Left colon (tissue), 2 donors: ENCODE data around the gene GAS5. TPM values are rescaled to one million over a fixed set of nuclear protein-coding genes. Genes with fewer than 3 reads are reported as not detected.
"Not testable (repeated sequence)": the region's sequence is repeated elsewhere in the genome, so short reads cannot be mapped to it uniquely, and the experiment has no call there.

ENCODE experiments used
- ATAC-seq: fragments of 200-7000 bp; cut with Tn5 transposase; one replicate; pipeline ENCODE4 v1.9.1; 2020; ENCODE audit warnings: mild to moderate bottlenecking, moderate library complexity
- DNase-seq, 2 donors: peaks; one replicate each; pipeline ENCODE4 v3.0.0-alpha.2; 2020
- intact Hi-C, 2 donors: fragments of 100-400 bp; cut with DNase I in 1 of 2; cut with micrococcal nuclease in 1 of 2; formaldehyde crosslinking; loops; one replicate each; pipeline versions ENCODE4 v1.11.2 to v1.14.0; 2022; cut with DNase I, micrococcal nuclease
- long read RNA-seq: library from polyadenylated mRNA; unstranded; transcript quantifications from one replicate; pipeline ENCODE4 v2.0.0, GENCODE V29; 2021
- total RNA-seq, 2 donors: library from RNA; stranded (reverse); fragmentation: NEBNext Ultra II Directional; extraction: Animal tissue kit (Norgen Biotek cat#: 25700); gene quantifications; one replicate each; pipeline ENCODE4 v1.2.1, GENCODE V29; 2021
- donor health status: DM: no; HTN: no; CAD: no.
- donor health status: DM: yes; HTN: yes; CAD: no.

The GAS5 gene
- 100 to 1,000 TPM; 241 to 261 TPM for total RNA-seq
- long read RNA-seq, transcript GAS5-221 (12 exons, 632 nt) = major isoform, 19 of 73 reads
- long read RNA-seq, partial matches to known transcripts = 1 of 73 reads
- long read RNA-seq, other reads (novel, unspliced or antisense) = 50 of 73 reads

DNA sequence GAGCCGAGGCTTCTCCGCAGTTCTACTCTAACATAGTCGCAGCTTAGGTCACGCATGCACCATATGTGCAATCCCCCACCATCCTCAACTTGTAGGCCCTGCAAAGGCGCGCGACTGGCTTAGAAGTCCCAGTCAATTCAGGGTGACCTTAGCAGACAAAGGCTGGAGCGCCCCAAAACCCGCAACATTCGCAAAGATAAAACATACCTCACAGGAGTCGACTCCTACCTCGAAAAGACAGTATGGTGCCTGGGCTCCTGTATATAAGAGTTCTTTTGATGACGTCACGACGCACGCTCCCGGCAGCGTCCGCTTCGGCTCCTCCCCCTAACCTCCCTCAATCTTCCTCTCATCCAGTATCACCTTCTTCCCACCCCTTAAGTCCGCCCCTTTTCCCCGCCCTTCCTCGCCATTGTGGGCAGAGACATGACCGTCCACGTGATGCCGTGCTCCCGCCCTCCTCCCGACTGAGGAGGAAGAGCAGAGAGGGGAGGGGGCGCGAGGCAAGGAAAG lies at the start of gene GAS5:
TSS of gene GAS5 (minus strand) at position 237 of the 513 bp plus-strand sequence.
- intact Hi-C loops = no loop called here
- DNase-seq = peak; percentile 99 to 100

DNA sequence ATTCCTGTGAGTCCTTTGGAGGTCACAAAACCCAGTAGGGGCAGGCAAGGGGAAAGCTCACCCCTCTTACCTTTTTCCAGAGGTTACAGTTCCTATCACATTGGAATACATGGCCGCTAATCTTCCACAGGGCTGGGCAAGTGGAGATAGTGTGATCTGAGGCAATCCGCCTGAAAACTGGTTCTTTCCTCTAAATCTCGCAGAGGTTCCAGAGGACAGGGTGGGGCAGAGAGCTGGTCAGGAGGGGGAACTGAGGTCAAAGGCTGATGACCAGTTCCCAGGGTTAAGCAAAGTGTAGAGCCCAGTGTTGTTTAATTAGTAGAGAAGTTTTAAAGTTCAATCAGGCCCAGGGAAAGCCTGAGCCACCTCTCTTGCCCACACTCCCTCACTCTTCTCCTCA lies 49.4 kb upstream of the GAS5 start, which contains the start of gene SERPINC1:
TSS of gene SERPINC1 (minus strand) at position 179 of the 400 bp plus-strand sequence. CDS start at position 111, 68 bp downstream.
- intact Hi-C loops = no loop called here

More for the DNA sequence above, at the start of gene GAS5:
- ATAC-seq = peak; percentile 83

DNA sequence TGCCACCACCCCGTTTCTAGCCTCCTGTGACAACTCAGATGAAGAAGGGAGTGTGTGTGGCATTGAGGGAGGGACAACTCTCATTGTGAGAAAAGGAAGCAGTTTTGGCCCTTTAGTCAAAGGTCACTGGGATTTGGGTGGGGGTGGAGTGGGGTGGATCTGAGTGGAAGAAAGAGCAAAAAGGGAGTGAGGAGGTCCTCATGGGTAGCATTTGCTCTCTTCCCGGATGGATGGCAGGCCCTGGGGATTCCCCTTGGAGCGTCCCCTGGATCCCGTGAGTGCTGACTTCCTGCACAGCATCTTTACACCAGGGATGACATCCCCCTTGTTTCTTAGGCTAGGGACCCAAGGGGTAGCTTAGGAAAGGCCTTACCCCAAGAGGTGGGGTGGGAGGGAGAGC lies 48.9 kb upstream of the GAS5 start:
- ATAC-seq = no peak
- intact Hi-C loops = no loop called here

More for the DNA sequence above, 49.4 kb upstream of the GAS5 start, which contains the start of gene SERPINC1:
- ATAC-seq (no peak), DNase-seq (no peak)

DNA sequence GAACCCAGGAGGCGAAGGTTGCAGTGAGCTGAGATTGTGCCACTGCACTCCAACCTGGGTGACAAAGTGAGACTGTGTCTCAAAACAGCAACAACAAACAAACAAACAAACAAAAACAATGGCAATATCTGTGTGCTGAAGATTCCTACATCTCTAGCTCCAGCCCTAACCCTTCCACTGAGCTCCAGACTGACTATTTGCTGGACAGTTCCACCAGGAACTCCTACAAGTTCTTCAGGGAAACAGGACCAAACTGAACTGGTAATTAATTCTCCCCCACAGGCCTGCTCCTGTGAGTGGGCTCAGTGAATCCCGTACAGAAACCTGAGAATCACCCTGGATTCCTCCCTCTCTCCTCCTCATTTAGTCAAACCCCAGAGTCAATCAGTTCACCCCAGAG lies 47.8 kb upstream of the GAS5 start:
- ATAC-seq = no peak
- intact Hi-C loops = no loop called here
- DNase-seq = no peak

More for the DNA sequence above, 48.9 kb upstream of the GAS5 start:
- no peak for DNase-seq

DNA sequence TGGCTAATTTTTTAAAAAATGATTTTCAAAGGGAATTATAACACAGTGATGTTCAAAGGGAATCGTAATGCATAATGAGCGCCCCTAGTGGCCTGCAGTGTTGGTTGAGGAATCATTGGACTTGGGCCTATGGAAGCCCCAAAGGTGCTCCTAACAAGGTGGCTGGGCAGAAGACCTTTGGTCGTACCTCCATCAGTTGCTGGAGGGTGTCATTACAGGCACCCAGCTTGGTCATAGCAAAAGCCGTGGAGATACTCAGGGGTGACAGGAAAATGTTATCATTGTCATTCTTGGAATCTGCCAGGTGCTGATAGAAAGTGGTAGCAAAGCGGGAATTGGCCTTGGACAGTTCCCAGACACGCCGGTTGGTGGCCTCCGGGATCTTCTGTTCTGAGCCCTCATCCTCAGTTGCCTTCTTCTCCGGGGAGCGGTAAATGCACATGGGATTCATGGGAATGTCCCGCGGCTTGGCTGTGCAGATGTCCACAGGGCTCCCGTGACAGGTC lies 46.6 kb upstream of the GAS5 start:
- peak; percentile 68 for ATAC-seq
- DNase-seq = peak in 1 of 2 donors; percentile 63
- intact Hi-C loops = no loop called here

DNA sequence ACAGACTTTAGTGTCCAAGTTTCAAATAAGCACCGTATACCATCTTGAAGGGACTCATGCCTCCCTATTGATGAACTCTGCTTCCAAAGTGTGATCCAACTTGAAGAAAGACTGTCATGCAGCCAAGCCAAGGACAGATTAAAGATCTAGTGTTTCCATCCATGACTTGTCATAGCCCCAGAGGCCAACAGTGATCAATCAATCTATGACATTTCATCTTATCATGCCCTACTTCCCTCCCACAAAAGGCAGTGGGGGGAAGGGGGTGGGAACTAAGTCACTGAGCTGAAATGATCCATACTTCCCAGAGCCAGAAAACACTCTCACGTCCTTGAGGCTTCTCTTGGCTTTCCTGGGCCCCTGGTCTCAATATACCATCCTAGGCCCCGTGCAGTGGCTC lies 45.3 kb upstream of the GAS5 start:
- no peak for ATAC-seq
- intact Hi-C loops = no loop called here
- DNase-seq = no peak

DNA sequence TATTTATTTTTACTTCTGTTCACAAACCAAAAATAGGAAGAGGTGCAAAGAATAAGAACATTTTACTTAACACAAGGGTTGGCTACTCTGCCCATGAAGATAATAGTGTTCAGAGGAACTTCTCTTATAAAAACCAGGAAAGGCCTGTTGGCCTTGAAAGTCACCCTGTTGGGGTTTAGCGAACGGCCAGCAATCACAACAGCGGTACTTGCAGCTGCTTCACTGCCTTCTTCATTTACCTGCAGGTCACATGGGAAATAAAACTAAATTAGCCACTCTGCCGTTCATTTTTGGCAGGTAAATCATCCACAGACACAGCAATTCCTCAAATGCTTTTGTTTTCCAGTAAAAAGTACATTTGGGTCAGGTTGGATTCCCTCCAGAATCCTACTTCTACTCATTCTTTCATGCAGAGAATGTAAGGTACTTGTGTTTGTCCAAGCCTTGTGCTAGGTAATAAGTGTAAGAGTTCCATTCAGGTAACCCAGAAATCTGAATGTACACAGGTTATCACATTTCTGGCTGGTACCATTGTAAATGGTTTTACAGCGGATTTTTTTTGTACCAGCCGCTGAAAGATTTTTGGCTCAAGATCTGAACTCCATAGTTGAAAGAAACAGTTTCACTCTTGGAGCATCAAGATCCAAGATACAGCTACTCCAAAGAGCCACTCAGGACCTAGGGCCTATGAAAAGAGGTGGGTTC lies 36.2 kb upstream of the GAS5 start:
- DNase-seq = no peak
- intact Hi-C loops = no loop called here
- ATAC-seq = no peak

DNA sequence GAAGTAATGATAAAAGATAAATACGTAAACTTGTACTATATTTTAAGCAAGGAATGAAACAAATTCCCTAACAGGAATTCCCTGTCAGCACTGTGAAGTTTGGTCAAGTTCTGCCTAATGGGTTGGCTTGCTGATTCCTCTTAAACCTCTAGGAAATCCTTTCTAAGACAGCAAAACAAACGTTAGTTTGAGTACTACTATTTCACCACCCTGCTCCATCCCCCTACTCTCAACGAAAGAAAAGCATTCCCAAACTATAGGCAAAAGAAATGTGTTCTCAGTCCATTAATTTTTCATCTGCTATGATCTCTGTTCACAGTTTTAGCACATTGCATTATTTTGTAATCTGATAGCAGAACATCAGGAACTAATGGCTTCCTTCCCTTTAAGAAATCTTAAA lies 33.2 kb upstream of the GAS5 start:
- intact Hi-C loops = no loop called here
- DNase-seq (no peak), ATAC-seq (no peak)

DNA sequence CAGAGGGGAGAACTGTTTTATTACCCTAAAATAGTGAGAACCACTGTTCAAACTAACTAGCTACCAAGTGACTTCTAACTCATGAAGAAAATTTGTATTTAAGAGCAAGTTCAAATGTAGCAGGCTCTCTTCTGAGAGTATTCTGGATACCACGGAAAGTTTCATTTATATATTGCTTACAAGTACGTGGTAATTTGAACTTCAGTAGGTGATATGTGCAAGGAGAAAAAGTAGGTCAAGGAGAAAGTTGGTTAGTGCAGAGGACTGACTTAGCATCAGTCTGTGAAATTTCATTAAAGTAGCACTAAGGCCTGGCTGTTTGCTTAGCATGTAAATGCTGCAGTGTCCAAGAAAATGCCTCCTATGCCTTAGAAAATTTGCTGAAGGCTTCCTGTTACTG lies 32.6 kb upstream of the GAS5 start:
- no peak for DNase-seq
- ATAC-seq = no peak

DNA sequence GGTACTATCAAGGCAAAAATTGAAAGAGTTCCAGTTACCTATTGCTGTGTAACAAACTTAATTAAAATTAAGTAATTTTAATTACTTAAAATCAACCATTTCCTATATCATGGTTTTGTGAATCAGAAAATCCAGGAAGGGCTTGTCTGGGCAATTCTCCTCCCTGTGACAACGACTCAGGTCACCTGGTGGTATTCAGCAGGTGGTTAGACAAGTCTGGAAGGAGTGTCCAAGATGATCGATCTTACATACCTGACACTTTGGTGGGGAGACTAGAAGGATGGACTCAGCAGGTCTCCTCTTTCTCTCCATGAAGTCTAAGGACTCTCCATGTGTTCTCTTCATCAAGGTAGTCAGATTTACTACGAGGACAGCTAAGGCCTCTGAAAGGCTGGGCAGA lies 26.4 kb upstream of the GAS5 start:
- ATAC-seq = no peak
- intact Hi-C loops = no loop called here
- no peak for DNase-seq

More for the DNA sequence above, 32.6 kb upstream of the GAS5 start:
- intact Hi-C loops = no loop called here

DNA sequence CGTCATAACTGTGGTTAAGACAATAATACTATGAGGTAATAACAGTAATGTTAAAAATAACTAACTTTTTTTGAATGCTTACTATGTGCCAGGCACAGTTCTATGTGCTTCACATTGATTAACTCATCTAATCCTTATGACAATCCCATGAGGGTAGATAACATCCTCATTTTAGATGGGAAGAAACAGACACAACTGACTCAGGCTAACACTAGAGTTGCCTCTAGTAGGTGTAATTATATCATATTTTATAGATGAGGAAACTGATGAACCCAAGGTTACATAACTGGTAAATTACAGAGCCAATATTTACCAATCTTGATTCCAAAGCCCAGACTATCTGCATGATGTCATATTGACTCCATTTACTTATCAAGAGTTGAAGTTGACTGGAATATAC lies 25.8 kb upstream of the GAS5 start:
- intact Hi-C loops = no loop called here
- DNase-seq (no peak), ATAC-seq (peak; percentile 46)

DNA sequence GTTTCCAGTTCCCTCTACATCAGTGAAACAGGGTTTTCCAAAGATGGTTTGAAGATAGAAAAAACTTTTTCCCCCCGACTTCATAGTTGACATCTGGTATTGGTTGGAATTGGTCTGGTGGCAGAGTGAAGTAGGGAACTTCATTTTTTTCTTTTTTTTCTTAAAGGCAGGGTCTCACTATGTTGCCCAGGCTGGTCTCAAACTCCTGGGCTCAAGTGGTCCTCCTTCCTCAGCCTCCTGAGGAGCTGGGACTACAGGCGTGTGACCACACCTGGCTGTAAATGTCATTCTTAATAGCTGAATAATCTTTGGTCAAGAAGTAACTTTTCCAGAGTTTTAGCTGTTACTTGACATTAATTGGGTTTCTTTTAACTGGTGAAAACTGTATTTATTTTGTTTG lies 22.1 kb upstream of the GAS5 start:
- ATAC-seq (no peak), DNase-seq (no peak)
- intact Hi-C loops = no loop called here

DNA sequence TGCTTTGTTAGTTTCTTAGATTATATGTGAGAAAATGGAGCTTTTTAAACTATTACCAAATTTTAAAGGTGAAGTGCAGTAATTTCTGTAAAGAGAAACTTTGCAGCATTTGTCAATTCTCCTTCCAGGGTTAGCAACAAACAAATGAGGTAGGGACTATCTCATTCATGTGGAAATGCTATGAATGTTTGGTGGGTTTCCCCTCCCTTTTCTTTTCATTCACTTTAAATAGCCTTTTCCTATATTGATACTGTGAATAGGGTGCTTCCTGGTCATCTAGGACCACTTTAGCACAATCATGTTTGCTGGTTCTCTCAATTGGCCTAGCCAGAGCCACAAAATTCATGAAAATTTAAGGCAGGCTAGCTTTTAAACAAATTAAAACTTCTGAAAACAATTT lies 21.0 kb upstream of the GAS5 start:
- DNase-seq = no peak
- no peak for ATAC-seq
- intact Hi-C loops = no loop called here

DNA sequence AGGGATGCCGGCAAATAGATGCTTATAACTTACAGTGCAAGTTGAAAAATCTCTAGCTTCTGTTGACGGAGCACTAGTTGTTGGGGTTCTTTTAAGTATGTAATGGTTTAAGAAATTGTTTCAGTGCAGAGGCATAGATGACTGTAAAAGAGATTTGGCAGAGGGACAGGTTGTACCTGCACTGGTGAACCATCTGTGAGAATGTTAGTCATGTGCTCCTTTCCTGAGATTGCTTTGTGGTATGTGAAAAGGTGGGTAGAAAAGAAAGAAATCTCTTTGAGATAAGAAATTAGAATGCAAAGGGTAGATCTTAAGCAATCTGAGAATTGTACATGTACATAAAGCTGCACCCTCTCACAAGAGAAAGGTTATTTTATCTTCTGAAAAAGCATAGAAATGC lies 19.8 kb upstream of the GAS5 start:
- DNase-seq (no peak), ATAC-seq (no peak)
- intact Hi-C loops = no loop called here

DNA sequence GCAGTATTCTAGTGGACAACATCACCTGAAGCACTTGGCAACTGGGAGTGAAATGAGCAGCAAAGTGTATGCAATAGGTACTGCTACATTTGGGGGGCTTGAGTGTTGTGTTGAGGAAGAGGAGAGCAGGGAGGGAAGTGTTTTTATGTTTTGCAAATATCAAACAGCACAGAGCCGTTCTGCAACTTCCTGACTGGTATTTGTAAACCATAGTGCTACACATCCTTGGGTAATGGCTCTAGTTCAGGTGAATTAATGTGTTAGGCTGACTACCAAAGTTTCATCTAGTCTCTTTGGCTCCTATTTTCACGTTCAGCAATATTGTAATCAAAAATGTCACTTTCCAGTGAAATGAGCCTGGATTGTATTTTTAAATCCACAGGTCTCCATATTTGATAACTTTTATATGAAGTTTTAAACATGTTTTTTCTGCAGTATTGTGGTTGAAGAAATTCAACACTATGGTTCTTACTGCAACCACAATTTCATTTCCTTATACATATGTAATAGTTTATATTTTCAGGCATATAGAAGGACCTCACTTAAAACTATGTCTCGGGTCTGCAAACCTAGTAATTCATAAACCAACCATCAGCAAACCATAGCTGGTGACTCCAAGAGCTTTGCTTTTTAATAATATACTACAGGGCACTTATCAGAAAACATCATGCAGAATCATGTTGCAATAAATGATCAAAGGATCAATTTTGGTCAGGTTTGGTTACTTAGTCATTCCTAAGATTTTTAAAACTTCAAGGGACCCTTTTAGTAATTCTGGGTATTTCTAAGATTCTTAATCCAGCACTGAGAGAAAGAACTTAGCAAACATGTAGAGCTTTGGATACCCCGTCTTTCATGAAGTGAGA lies 19.2 kb upstream of the GAS5 start:
- ATAC-seq (no peak), DNase-seq (no peak)
- intact Hi-C loops = no loop called here

DNA sequence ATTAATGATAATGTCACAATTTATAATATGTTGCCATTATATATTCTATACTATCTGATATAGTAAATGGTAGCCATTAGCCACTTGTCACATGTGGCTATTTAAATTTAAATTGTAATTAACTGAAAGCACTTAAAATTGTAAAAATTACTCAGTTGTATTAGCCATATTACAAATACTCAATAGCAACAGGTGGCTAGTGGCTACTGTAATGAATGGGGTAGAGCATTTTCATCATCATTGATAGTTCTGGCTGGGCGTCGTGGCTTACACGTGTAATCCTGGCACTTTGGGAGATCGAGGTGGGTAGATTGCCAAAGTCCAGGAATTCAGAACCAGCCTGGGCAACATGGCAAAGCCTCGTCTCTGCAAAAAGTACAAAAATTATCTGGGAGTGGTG lies 16.9 kb upstream of the GAS5 start:
- intact Hi-C loops = no loop called here

DNA sequence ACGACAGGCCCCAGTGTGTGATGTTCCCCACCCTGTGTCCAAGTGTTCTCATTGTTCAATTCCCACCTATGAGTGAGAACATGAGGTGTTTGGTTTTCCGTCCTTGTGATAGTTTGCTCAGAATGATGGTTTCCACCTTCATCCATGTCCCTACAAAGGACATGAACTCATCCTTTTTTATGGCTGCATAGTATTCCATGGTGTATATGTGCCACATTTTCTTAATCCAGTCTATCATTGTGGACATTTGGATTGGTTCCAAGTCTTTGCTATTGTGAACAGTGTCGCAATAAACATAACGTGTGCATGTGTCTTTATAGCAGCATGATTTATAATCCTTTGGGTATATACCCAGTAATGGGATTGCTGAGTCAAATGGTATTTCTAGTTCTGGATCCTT lies 13.3 kb upstream of the GAS5 start:
- intact Hi-C loops, DNase-seq: not testable (repeated sequence)

More for the DNA sequence above, 16.9 kb upstream of the GAS5 start:
- DNase-seq (no peak), ATAC-seq (no peak)

DNA sequence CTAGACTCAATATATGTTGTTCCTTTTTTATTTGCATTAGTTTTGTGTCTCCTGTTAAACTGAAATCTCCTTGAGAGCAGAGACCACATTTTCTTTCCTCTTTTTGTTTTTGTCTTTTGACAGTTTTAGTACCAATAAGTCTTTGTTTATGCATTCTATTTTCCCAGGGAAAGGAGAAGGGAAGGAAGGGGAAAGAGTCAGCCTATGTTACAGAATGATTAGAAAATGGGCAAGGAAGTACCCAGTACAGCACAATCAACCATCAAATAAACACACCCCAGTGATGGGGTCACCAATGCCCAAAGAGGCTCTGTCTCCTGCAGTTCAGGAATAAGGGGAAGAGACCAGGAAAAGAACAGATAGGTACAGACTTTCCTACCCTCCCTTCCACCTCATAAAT lies 10.5 kb upstream of the GAS5 start:
- intact Hi-C loops = no loop called here
- no peak for DNase-seq
- ATAC-seq = no peak

More for the DNA sequence above, 13.3 kb upstream of the GAS5 start:
- not testable (repeated sequence) for ATAC-seq

DNA sequence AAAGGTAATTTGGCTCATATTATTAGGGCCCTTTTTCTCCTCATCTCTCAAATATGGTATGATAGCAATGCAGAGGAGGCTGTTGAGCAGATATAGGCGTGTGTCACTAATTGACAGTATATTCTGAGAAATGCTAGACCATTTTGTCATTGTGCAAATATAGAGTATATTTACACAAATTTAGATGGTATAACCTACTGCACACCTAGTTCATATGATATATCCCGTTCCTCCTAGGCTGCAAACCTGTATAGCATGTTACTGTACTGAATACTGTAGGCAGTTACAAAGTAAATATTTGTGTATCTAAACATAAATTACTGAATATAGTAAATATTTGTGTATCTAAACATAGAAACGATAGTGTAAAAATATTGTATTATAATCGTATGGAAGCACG lies 8.9 kb upstream of the GAS5 start:
- intact Hi-C loops = no loop called here
- ATAC-seq (no peak), DNase-seq (no peak)
